Raji (cell line): ENCODE results near the gene TSPO.

Experiments used
- POLR2A ChIP-seq: IDR thresholded peaks from 2 replicates; pipeline ENCODE4 v1.6.1; 2011; ENCODE audit warnings: low read depth, low read length, control low read depth; ENCODE audit not compliant: insufficient read depth

TSPO gene

DNA sequence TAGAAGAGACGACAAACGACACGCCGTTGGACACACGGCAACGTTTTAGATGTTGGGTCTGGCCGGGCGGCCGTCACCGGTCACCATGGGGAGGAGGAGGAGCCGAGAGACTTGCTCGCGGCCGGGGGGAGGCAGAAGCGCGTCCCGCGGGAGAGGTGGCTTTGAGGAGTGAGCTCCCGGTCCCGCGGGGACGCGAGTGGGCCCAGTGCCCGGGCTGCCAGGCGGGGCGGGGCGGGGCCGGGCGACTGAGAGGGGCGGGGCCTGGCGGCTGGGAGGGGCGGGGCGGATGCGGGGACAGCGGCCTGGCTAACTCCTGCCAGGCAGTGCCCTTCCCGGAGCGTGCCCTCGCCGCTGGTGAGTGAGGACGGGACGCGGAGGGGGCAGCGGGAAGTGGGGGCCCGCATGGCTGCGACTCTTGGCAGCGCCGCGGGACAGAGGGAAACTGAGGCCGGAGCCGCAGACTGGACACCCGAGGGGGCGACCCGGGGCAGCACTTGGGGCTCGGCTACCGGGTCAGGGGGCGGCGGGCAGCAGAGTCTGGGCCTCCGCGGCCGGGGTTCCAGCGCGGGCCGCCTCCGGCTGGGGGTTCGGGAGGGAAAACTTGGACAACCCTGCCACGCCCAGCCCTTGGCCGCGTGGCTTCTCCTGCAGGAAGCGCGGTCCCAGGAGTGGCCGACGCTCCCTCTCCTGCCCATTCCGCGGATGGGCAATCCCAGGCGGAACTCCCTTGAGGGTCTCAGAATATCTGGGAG lies at the start of gene TSPO:
TSPO (plus strand) TSS at position 309 of the 752 bp plus-strand sequence. CDS start 7,680 bp downstream, outside the sequence.
- TF ChIP-seq POLR2A = peak; percentile 47; the same call in 1 of the 2 replicates

DNA sequence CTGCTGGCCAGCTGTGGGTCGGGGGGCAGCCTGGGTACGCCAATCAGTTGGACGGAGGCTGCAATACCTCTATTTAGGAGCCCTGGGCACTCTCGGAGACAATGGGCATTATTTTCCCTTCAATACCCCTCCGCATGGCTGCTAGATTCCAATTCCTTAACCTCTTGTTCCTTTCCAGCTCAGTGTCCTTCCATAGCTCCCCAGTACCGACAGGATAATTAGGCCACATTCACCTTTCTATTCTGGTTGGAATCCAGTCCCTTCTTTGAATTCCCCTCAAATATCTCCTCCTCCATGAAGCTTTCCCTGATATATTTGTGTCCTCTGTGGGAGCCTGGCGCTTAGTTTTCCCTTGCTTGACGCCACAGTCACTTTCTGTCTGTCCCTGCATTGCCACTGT lies 45.1 kb upstream of the TSPO start:
- no peak for TF ChIP-seq POLR2A

DNA sequence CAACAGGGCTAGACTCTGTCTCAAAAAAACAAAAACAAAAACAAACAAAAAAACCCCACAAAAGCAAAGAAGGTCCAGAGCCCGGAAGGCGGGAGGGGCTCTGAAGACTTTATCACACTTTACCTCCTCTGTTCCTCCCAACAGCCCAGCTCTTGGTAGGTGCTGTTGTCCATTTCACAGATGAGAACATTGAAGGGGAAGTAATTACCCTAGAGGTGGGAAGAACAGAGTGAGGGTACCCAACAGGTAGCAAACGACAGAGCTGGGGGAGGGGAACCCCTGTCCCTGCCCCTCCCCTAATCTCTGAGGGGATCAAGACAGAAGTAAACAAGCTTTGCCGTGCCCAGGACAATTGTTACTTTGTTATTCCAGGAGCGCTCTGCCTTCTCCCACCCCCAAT lies 41.8 kb upstream of the TSPO start:
- no peak for TF ChIP-seq POLR2A

DNA sequence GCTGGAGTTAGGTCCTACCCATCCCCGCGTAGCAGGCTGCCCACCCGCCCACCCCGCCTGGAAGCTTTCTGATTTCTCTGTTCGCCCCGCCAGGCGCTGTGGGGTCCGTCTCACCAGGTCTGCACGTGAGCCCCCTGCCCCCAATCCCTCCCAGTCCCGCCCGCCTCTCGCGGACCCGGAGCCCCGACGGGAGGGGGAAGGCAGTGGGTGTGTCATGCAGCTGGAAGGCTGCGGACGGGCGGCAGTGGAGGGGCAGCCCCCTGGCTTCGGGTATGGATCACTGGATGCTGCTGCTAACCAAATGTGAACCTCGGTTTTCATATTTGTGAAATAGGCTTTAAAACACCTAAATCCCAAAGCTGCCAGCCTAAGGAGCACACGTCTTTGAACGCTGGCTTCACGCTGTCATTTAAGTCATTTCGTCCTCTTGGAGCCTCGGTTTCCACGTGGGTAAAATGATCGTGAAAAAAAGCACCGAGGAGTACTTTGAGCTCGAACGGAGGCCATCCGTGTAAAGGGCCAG lies 41.4 kb upstream of the TSPO start:
- TF ChIP-seq POLR2A = no peak

DNA sequence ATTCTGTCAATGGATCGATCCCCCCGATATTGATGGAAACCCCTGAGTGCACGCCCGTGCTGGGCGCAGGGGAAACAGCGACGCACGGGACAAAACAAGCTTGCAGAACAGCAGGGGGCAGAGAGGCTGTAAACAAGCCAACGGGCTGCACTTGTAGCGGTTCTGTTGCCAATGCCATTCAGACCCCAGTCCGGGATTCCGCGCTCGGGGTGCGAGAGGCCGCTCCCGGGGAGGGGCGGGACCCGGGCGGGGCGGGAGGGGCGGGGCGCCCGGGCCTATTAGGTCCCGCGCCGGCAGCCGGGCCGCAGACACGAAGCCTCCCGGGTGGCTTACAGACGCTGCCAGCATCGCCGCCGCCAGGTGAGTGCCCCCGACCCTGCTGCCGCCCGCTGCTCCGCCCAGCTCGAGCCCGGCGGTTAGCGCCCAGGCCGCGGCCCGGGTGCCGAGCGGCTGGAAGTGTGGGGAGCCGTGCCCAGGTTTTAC lies 40.9 kb upstream of the TSPO start, which contains the start of gene BIK:
BIK (plus strand) TSS at position 307 of the 483 bp plus-strand sequence. CDS start 13,273 bp downstream, outside the sequence.
- TF ChIP-seq POLR2A = peak; percentile 81

DNA sequence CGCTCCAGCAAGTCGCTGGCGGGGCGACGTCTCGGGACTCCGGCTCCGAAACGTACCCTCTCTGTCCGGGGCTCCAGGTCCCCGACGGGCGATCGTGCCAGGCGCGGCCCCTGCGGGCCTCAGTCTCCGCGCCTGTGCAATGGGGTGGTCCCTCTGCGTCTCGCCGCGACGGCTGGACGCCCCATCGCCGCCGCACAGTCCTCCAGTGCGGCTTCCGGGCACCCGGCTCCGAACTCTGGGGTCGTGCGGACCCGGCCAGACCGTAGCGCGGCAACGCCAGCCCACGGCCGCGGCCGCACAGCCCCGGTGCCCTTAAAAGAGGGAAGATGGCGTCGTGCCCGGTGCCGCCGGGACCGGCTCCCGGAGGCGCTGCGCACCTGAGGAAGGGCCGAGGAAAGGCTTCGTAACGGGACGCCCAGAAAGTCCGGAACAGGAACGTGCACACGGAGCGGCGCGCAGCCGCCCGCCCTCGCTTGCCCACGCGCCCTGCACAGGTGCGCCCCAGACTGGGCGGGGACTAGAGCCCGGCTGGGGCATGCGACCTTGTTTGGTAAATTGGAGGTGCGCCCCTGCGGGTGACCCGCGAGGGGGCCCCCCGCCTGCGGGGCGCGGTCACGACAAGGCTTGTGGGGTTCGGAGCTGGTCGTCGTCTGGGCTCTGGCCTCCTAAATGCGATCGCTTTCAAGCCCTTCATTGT lies 40.3 kb upstream of the TSPO start:
- TF ChIP-seq POLR2A = no peak

DNA sequence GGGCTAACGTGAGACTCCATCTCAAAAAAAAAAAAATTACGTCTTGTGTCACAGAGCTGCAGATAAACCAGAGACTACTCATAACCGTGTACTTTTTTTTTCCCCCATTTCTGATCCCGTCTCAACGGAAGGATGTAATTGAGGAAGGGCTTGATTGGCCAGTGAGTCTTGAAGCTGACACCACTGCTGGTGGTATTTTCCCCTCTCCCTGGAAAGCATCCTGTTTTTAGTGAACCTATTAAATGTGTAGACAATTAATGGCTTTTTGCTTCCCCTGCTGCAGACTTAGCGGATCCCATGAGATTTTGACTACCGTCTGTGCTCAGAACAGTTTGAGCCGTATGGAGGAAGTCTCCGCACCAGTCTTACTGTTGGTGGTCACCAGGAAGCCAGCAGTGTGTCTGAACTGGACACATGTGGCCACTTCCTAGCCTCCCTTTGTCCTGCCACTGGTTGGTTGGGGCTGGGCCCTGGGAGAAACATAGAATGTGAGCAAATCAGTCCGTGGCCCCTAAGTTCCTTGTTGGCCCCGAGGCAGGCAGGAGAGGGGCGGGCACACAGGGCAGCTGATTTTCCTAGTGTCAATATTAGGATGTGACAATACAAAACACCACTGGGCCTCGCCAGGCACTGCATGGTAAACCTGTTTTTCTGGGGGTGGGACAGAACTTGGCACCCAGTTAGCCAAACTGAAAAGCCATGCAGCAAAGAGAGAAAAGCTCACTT lies 37.7 kb upstream of the TSPO start:
- no peak for TF ChIP-seq POLR2A

DNA sequence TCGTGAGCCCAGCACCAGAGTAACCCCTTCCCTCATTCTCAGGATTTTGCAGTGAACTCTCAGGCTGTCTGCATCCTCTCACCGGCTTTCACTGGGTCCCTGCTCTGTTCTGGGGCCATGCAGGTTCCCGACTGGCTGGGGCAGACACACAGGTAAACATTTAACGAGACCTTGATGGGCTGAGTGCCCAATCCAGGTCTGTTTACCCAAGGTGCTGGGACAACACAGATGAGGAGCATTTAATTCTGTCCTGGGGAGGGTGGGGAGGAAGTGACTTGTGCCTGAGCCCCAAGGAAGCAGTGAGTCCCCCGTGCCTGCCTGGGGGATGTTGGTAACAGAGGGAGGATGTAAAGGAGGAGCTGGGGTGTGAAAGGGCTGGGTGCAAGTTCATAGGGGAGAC lies 36.4 kb upstream of the TSPO start:
- no peak for TF ChIP-seq POLR2A

DNA sequence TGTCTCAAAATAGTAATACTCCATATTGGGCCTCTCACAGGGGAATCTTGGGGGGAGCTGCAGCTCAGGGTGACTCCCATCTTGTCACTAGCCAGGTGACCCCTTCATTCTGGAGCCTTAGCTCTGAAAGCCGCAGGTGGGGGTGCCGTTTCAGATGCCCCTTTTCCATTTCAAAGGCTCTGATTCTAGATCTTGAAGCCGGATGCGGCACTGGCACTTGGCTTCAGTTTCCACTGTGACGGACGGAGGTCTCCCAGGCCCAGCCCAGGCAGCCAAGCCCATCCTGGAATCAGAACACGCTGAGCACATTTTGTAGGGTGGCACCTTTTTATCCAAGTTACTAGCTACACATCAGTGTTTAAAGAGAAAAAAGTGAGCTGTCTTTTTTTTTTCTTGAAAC lies 34.4 kb upstream of the TSPO start:
- TF ChIP-seq POLR2A = no peak

DNA sequence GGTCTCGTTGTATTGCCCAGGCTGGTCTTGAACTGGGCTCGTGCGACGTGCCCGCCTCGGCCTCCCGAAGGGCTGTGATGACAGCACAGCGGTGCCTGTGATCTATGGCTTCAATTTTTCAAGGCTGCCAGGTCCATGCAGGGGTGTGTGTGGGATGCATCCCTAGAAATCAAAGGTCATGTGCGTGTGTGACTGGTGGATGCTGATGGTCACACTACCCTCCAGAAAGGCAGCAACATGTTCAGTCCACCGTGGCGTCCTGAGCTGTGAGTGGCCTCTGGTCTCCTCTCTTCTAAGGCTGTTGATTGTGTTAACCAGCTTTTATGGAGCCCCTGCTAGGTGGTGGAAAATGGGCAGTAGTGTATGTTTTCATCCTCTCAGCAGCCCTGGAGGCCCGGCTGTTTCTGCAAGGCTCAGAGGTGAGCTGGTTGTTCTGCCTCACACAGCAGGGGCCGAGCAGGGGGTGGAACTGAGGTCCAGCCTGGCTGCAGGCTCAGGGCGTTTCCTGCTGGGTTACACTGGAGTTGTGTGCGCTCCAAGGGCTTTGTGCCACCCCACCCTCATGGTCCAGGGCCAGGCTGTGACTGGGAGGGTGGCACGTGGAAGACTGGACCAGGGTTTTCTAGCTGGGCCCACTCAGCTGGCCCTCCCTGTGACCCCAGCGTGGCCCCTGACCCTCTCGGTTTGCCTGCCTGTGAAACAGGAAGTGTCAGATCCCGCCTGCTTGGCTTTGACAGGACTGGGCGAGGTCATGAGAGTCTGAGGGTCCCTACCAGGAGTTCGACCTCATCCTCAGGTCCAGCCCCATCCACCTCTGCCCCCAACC lies 33.1 kb upstream of the TSPO start:
- no peak; the same call in 1 of the 2 replicates for TF ChIP-seq POLR2A

DNA sequence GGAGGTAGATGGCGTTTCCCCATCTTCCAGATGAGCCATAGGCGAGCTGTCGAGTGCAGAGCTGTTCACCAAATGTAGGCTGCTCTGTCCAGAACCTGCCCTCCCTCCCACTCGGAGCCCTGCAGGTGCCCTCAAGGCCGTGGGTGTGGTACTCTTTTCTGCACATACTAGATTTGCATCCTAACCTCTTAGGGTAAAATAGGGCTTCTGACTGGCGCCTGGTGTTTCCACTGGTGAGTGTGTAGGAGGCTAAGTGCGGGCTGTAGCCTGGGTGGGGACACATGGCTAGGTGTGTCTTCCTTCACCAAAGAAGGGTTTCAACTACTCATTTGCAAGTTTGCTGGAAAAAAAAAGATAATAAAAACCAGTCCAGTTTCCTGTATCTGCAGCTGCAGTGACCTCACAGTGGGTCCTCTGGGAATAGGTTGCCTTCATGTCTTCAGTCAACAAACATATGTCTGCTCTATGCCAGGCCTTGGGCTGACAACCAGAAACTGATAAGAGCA lies 32.4 kb upstream of the TSPO start:
- TF ChIP-seq POLR2A = peak; percentile 49

DNA sequence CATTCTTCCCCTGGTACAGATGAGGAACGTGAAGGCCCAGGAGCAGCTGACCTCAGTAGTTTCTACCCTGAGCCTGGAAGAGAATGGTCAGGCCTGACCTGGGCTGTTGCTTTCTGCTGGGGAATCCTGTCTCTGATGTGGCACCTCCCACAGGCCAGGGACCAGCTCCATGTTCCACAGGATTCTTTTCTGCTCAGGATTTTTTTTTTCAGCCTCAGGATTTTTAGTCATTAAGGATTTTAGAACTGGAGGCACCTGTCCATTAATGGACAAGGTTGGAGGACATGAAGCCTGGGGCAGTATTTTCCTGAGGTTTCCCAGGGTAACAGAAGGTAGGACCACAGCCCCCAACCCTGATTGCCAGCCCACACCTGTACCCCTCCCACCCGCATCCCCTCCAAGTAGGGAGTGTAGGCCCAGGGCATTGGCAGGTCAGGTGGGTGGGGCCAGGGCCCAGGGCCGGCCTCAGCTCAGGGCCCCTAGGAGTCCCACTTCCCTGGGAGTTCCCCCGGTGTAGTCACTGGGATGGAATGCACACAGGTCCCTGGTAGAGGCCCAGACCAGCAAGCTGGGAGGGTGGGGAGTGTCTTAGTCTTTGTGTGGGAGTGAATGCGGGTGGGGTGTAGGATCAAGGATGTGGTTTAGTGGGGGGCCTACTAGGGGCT lies 24.7 kb upstream of the TSPO start:
- TF ChIP-seq POLR2A = no peak

DNA sequence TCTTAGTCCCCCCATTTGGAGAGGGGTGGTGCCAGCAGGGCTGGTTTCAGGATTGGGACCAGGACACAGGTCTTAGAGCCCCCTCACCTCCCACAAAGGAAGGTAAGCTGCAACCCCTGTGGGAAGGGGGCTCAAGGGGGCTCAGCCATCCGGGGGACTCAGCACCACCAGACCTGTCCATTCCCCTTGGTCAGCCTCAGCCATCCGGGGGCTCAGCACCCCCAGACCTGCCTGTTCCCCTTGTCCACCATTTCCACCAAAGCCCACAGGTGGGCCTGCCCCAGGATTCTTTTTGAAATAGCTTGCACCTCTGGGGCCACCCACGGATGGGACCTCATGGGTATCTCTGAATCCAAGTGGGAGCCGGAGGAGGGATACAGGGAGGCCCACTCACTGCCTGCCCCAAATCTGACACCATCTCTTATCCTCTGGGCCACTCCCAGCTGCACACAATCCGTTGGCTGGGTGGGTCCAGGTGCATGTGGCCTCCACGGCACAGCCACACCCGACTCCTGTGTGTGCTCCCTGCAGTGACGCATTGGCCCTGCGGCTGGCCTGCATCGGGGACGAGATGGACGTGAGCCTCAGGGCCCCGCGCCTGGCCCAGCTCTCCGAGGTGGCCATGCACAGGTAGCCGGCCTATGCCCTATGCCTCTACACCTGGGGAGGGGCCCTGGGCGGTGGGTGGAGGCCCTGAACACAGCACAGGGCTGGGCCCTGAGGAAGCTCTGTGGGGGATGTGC lies 24.0 kb upstream of the TSPO start:
- no peak for TF ChIP-seq POLR2A

DNA sequence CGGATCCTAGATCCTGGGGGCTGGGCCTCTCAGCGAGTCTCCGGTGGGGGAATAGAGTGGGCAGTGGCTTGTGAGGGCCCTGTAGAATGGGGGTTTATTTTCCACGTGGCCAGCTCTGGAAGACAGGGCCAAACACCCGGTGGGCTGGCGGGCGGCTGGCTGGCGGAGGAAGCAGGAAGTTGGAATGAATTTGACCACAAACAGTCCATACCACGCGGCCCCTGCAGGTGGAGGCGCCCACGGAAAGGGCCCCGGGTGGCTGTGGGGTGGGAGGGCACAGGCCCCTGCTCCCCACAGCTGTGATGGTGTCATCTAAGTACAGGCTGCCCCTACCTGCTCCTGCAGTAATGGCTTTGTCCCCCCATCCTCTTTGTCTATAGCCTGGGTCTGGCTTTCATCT lies 23.2 kb upstream of the TSPO start:
- TF ChIP-seq POLR2A = no peak
